KMS-11 (cell line): ENCODE results near the gene SORD.

Experiments
- H2AFZ ChIP-seq: fragments of 200-600 bp; sonication (generic); 2 replicates; pipeline ENCODE4 v1.6.1; 2016; ENCODE audit warnings: antibody characterized with exemption, mixed run types, low read depth
- H3K27ac ChIP-seq: fragments of 200-600 bp; sonication (generic); 2 replicates; pipeline ENCODE4 v1.6.1; 2016; ENCODE audit warnings: mild to moderate bottlenecking, mixed run types
- H3K27me3 ChIP-seq: fragments of 200-600 bp; sonication (generic); 2 replicates; pipeline ENCODE4 v1.6.1; 2017; ENCODE audit warnings: mild to moderate bottlenecking, low read depth, mixed run types, moderate library complexity; ENCODE audit not compliant: insufficient read depth
- H3K36me3 ChIP-seq: fragments of 200-600 bp; sonication (generic); 2 replicates; pipeline ENCODE4 v1.6.1; 2017; ENCODE audit warnings: mild to moderate bottlenecking, mixed run types; ENCODE audit not compliant: insufficient read depth
- H3K4me1 ChIP-seq: fragments of 200-600 bp; sonication (generic); 2 replicates; pipeline ENCODE4 v1.6.1; 2016; ENCODE audit warnings: mild to moderate bottlenecking, low read depth, mixed run types; ENCODE audit not compliant: poor library complexity, severe bottlenecking
- H3K4me2 ChIP-seq: fragments of 200-600 bp; sonication (generic); 2 replicates; pipeline ENCODE4 v1.7.0; 2016; ENCODE audit warnings: mild to moderate bottlenecking, mixed run types
- H3K4me3 ChIP-seq: fragments of 200-600 bp; sonication (generic); IDR thresholded peaks from 2 replicates; pipeline ENCODE4 v1.6.1; 2017; ENCODE audit warnings: low read depth, low read length, mixed read lengths; ENCODE audit not compliant: insufficient read depth
- H3K79me2 ChIP-seq: fragments of 200-600 bp; sonication (generic); 2 replicates; pipeline ENCODE4 v1.6.1; 2016; ENCODE audit warnings: low read depth, mixed run types; ENCODE audit not compliant: insufficient read depth
- H3K9ac ChIP-seq: fragments of 200-600 bp; sonication (generic); 2 replicates; pipeline ENCODE4 v1.6.1; 2016; ENCODE audit warnings: mild to moderate bottlenecking, mixed run types
- H4K20me1 ChIP-seq: fragments of 200-600 bp; sonication (generic); 2 replicates; pipeline ENCODE4 v1.6.1; 2016; ENCODE audit warnings: mild to moderate bottlenecking, mixed run types; ENCODE audit not compliant: insufficient read depth
- CTCF ChIP-seq: fragments of 200-600 bp; sonication (generic); conservative IDR thresholded peaks from 2 replicates; pipeline ENCODE4 v1.6.1; 2017; ENCODE audit warnings: low read depth, mild to moderate bottlenecking, antibody characterized with exemption, low read length, moderate library complexity, mixed read lengths

SORD gene

GRCh38 chr15:45111390-45112142 is 88.6 kb downstream of the SORD start:
- no peak for TF ChIP-seq CTCF
- Histone ChIP-seq H3K27ac (no peak overlapping the region), H3K9ac (no peak overlapping the region), H3K79me2 (no peaks in the 10 kb centered on the region), H3K4me3 (no peak overlapping the region), H3K27me3 (peaks cover 25% of the 10 kb centered on the region), H4K20me1 (no peaks in the 10 kb centered on the region), H3K36me3 (no peaks in the 10 kb centered on the region), H2AFZ (no peak overlapping the region), H3K4me2 (no peak overlapping the region), H3K4me1 (no peaks in the 10 kb centered on the region)

DNA sequence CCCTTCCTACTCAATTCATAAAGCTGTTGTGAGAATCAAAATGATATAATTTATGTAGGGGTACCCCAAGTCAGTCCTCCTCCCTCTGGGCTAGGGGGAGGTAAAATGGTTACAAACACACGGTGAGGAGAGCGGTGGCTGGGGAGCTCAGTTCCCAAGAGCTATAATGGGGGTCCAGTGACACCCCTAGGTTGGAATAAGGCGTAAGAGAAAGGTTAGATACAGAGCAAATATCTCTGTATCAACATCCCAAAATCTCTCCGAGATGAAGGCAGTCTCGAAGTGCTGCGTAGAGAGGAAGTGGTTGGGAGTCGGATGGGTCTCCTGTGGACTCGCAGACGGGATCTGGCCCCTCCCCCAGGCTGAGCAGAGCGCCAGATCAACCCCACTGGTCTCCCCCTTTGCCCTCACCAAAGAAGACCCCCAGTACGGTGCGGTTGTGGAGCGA is 89.2 kb downstream of the SORD start:
- H2AFZ ChIP-seq = no peak overlapping the region

DNA sequence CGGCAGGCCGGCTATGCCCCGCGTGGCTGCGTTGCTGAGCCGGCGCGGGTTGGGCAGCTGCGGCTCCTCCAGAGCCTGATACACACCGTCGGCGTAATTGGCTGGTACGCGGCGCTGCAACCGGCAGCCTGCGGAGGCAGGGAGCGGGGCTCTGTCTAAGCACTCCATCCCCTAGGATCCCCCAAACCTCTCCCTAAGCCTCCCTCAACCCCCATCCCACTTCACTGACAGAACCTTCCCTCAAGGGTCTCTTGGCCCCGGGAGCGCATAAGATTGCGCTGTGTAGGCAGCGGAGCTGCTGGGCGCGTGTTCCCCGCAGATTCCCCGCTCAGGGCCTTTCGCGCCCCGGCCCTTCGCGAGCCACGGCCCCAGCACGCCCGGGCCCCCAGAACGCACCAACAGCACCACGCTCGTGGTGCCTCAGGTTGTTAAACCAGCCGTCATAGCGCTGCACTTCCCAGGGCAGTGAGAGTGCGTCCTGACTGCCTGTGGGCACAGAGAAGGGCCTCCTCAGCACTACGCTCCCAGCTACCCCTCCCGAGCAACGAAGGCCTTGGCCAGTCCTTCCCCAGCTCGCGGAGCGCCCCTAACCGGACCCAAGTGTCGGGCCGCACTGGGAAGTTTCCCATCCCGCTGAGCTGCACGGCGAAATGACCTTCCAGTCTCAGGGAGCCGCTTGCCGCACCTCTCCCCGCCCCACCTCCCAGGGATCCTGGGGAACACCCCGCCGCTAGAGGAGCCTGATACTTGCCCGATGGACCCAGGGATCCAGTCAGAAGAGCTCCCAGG is 89.8 kb downstream of the SORD start:
- TF ChIP-seq CTCF = no peak

More for the DNA sequence above, 89.2 kb downstream of the SORD start:
- peaks cover 25% of the 10 kb centered on the region for H3K27me3 ChIP-seq
- H3K79me2 ChIP-seq = no peaks in the 10 kb centered on the region
- no peak for TF ChIP-seq CTCF
- no peak overlapping the region for H3K4me3 ChIP-seq
- no peak overlapping the region for H3K4me2 ChIP-seq
- H4K20me1 ChIP-seq = no peaks in the 10 kb centered on the region
- no peak overlapping the region for H3K9ac ChIP-seq
- no peaks in the 10 kb centered on the region for H3K36me3 ChIP-seq
- H3K27ac ChIP-seq = no peak overlapping the region
- H3K4me1 ChIP-seq = no peaks in the 10 kb centered on the region

GRCh38 chr15:45113380-45113990 is 90.5 kb downstream of the SORD start:
- Histone ChIP-seq H2AFZ (no peak overlapping the region), H3K27ac (no peak overlapping the region), H3K4me2 (no peak overlapping the region), H3K79me2 (no peaks in the 10 kb centered on the region), H3K9ac (no peak overlapping the region), H3K4me3 (no peak overlapping the region), H4K20me1 (no peaks in the 10 kb centered on the region), H3K27me3 (peaks cover 25% of the 10 kb centered on the region), H3K4me1 (no peaks in the 10 kb centered on the region), H3K36me3 (no peaks in the 10 kb centered on the region)
- TF ChIP-seq CTCF = no peak

More for the DNA sequence above, 89.8 kb downstream of the SORD start:
- Histone ChIP-seq H3K4me1 (no peaks in the 10 kb centered on the region), H3K27ac (no peak overlapping the region), H3K79me2 (no peaks in the 10 kb centered on the region), H3K36me3 (no peaks in the 10 kb centered on the region), H3K27me3 (peaks cover 25% of the 10 kb centered on the region), H3K4me3 (no peak overlapping the region), H3K4me2 (no peak overlapping the region), H3K9ac (no peak overlapping the region), H4K20me1 (no peaks in the 10 kb centered on the region), H2AFZ (no peak overlapping the region)
